GM10847 (cell line): Measurements from ENCODE around the gene SMG9.

ENCODE experiments used
- POLR2A ChIP-seq: IDR thresholded peaks from 2 replicates; pipeline ENCODE4 v1.6.1; 2011; ENCODE audit not compliant: insufficient read length; ENCODE audit errors: extremely low read depth

The SMG9 gene

DNA sequence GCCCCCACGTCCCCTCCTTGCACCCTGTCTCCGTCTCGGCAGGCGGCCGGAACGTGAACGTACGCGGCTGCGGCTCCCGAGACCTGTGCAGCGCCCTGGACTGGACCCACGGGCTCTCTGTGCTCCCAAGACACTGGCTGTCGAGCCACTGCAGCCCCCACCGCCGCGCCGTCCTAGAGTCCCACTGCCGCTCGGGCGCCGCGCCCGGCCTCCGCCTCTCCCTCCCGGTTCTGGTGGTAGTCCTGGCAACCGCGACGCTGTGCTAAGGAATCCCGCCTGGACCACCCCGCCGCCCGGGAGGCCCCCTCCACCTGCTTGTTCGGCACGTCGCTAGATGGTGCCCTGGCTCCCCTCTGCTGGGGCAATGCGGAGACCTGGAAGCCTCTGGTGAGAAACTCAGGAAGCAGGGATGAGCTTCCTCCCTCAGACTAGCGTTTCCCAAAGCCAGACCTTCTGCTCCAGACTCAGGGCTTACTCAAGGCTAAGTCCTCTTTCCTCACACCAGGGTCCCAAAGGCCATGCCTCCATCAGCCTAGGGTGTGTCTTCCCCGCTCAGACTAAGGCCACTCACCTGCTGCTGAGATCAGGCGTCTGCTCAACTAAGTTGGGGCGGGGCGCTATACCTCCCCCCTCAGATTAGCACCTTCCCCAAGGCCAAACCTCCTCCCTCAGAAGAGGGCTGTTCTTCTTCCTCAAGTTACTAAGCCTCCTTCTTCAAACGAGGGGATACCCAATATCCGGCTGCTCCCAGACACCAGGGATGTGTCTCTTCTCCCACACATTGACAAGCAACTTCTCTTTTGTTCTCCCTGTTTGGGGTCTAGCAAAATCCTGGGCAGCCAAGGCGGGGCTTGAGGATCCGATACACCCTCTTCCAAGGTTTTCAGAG is 55.0 kb downstream of the SMG9 start:
- no peak for TF ChIP-seq POLR2A

DNA sequence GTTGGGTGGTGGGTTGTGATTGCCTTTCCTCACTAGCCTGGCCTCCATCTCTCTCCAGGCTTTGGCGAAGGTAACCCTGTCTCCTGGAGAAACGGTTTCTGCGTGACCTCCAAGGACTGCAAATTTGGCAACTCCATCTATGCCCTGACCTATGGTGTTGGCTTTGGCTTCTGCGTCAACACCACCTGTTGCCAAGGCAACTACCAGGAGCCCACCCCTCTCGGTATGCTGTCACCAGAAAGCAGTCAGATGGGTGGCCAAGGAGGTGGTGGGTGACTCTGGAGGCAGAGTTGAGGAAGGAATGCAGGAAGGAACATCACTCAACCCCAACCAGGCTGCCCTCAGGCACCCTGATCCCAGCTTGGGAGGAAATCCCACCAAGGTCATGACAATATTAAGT is 57.5 kb downstream of the SMG9 start:
- no peak for TF ChIP-seq POLR2A

DNA sequence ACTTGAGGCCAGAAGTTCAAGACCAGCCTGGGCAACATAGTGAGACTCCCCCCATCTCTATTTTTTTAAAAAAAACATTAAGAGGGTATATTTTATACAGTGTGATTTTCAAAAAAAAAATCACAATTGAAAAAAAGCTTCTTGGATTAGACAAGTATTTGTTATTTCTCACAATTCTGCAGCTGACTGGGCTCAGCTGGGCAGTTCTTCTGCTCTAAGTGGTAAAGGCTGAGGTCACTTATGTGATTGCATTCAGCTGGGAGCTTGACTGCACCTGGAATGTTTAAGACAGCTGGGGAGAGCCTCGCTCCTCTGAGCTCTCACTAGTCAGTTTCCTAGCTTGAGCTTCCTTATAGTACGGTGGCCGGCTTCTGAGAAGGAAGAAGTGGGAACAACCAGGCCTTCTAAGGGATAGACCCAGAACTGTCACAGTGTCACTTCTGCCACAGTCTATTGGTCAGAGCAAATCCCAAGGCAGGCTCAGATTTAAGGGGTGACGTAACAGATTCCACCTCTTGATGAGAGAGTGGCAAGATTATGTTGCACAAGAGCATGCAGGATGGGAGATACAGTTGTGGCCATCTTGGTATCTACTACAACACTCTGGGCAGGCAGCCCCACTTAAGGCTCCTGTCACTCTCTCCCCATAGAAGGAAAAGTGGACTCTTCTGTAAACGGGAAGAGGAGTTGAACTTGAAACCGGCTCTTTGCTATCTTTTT is 58.6 kb downstream of the SMG9 start:
- no peak for TF ChIP-seq POLR2A

DNA sequence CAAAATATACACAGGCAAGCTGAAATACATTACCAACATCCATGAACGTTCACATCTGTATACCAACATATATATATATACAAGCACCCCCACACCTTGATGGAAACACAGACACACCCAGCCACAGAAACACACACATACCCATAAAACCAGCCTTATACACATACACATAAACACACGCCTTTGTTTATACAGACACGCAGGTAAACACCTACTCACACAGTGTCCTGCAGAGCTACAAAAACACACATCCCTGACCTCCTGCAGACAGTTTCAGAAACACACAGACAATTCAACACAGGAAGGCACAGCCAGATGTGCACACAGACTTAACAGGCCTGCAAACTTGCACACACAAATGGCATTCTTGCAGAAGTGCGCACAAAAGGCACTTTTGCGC is 60.2 kb downstream of the SMG9 start:
- TF ChIP-seq POLR2A = no peak

DNA sequence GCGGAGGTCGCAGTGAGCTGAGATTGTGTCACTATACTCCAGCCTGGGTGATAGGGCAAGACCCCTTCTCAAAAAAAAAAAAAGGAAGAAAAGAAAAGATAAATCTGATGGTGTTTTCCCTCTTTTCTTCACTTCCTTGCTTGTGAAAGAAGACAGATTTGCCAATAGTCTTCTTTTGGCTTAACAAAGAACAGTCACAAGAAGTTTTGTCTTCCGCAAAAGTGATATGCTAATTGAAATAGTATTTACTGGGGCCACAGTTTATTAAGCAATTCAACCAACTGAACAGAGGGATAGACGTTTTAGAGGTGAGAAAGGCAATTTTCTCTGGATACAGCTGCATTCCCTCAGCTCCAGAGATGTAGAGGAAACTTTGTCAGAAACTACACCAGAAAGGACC is 61.9 kb downstream of the SMG9 start:
- no peak for TF ChIP-seq POLR2A

DNA sequence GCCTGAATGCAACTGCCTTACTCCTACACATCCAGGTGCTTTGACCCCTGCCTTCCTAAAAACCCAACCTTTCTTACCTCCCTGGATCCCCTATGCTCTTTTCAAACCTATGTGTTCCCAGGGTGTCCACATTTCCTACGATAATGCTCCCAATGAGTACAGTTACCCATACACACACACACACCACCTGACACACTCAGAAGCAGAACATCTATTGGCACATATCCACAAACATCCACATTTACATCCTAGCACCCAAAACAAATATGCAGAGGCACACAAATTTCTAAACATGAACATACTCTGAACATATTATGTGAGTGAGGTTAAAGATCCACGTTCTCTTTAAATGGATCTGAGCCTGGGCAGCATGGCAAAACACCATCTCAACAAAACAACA is 62.4 kb downstream of the SMG9 start:
- no peak for TF ChIP-seq POLR2A

DNA sequence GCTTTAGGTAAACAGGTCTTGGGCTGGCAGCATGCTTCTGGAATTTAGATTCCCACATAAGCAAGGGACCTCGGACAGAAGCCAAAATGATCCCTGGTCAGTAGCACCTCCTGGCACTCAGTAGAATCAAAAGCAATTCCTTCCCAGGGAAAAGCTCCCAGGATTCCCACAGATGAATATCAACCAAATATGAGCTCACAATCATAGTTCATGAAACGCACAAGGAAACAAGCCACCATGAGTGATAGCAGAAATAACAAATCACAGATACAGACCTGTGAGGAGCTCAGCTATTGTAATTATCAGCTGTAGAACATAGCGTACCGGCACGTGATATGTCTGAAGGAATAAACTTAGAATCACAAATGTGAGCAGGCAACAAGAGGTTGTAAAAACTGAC is 63.0 kb downstream of the SMG9 start:
- no peak for TF ChIP-seq POLR2A

DNA sequence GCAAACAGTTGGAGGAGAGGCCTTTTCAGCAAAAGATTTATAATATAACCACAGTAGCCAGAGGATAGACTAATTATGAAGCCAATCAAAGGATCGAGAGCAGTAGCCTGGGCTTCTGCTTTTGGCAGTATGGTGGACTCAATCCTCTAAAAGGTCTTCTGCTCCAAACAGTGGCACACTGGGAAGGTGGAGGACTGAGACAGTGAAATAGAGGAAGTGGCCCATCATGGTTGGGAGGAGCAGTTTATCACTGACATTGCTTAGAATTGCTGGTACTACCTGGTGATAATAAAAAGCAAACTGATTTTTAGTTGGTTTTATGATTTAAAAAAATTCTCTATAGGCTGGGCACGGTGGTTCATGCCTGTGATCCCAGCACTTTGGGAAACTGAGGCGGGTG is 63.9 kb downstream of the SMG9 start:
- no peak for TF ChIP-seq POLR2A

DNA sequence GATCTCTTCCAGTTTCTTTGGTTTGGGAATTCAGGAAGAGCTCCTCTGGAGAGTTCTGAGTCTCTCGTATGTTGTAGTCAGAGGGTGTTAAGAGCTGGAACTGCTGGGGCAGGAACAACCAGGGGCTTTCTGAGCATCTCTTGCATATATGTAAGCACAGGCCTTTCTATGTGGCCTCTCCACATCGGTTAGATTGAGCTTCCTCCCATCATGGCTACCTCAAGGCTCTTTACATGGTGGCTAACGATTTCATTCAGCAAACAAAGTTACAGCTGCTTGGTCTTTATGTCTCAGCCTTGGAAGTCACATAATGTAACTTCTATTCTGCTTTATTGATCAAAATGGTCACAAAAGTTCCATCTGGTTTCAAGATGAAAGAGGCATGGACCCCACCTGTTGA is 64.3 kb downstream of the SMG9 start:
- no peak for TF ChIP-seq POLR2A

DNA sequence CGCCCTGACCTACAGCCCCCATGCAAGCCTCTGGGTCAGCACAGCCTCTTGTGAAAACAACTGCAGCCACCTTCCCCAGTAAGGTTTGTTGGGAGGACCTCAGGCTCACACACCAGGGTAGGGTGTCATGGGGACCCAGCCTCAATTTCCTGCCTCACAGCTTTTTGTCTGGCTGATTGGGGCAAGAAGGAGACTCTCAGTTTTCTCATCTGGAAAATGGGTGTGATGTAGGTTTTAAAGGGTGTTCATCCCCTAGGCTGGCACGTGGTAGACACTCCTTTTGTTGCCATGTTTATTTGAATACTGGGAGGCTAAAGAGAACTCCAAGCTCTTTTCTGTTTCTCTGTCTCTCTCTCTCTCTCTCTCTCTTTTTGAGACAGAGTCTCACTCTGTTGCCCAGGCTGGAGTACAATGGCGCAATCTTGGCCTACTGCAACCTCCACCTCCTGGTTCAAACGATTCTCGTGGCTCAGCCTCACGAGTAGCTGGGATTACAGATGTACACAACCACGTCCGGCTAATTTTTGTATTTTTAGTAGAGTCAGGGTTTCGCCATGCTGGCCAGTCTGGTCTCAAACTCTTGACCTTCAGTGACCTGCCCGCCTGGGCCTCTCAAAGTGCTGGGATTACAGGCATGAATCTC is 66.6 kb downstream of the SMG9 start:
- no peak for TF ChIP-seq POLR2A

DNA sequence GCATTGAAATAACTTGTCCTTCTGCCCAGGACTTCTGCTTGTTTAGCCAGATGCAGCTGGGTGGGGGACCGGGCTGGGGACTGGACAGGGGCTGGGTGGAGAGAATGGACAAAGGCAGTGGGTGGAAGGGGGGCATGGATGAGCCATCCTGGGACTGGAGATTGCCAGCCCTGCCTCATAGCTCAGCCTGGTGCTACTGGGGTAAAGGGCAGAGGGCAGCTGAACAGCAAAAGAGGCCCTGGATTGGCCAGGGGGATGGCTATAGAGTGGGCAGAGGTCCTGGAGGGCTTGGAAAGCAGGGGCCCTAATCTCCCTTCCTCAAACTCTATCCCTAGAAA is 67.1 kb downstream of the SMG9 start:
- TF ChIP-seq POLR2A = no peak

DNA sequence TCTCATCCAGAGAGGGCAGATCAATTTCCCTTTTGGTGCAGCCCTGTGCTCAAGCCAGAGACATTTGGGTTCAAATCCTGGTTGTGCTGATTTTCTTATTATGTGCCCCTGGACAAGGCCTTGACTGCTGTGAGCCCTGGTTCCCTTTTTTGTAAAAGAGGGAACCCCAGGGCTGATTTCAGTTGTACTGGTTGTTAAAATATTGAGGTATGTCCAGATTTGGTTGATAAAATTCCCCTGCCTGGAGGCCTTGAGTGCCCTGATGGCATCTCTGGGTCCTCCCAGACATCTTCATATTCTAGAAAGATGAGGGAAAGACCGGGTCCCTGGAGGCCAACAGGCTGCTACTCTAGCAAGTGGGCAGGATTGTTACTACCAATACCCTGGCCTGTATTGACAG is 70.4 kb downstream of the SMG9 start:
- no peak for TF ChIP-seq POLR2A

DNA sequence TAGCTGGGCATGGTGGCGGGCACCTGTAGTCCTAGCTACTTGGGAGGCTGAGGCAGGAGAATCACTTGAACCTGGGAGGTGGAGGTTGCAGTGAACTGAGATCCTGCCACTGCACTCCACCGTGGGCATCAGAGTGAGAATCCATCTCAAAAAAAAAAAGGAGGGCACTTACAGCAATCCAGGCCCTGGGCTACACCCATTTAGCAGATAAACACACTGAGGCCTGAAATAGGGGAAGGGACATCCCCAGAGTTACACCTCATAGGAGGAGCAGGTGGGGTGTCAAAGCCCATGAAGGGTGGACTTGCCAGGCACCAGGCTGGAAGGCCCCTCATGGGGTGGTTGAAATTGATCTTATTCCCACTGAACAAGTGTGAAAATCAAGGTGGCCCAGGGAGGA is 70.9 kb downstream of the SMG9 start:
- TF ChIP-seq POLR2A = no peak

DNA sequence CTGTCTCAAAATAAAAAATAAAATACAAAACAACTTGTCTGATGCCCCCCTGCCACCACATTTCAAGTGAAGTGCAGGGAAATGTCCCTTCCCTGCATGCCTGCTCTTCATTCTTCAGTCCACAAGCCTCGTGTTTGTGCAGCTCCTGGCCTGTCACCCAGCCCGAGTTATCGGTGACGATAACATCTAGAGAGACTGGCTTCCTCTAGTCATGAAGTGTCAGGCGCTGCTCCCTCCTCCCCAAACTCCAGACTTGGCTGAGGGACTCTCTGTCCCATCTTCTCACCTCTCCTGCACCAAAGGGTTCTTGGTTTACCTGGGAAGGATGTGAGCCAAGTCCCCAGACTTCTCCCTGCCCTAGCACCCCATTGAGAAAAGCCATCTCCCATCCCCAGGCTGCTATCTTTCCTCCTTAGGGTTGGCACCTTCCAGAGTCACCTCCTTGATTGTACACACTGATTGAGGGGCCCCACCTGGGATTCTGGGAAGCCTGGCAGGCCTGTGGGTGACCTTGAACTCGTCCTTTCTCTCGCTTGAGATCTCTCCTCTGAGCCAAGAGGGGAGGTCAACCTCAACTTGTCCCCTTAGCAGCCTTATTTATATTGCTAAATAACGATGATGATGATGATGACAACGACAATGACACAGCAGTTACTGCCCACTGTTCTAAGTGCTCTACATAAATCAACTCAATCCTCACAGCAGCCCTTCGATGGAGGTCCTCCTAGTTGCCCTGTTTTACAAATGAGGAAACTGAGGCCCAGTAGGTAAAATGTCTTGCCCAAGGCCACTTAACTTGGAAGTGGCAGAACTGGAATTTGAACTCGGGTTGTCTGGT is 71.7 kb downstream of the SMG9 start:
- TF ChIP-seq POLR2A = no peak

DNA sequence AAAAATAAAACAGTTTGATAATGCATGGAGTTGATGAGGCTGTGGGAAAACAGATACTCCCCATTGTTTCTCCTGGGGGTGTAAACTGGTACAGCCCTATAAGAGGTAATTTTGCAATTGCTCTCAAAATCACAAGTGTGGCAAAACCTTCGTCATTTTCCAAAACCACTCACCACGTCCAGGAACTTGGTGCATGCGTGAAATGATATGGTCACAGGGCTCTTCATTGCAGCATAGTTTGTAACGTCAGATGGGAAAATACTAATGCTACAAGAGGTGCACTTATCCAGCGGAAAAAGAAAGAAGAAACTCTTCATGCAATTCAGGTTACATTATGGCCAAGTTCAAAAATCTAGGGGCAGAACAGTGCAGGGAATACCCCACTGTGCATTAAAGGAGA is 72.9 kb downstream of the SMG9 start:
- no peak for TF ChIP-seq POLR2A
